Ishikawa (cell line): Measurements from ENCODE around the gene PSMF1.
A peak's percentile ranks its signal among the peaks of the same experiment; 100 is the strongest.

Experiments used
- CEBPB ChIP-seq: IDR thresholded peaks from 2 replicates; pipeline ENCODE4 v1.6.1; 2012
- CREB1 ChIP-seq: IDR thresholded peaks from 2 replicates; pipeline ENCODE4 v1.6.1; 2012; ENCODE audit warnings: low read depth
- EGR1 ChIP-seq: IDR thresholded peaks from 2 replicates; pipeline ENCODE4 v1.6.1; 2012
- EP300 ChIP-seq: IDR thresholded peaks from 2 replicates; pipeline ENCODE4 v1.6.1; 2012; ENCODE audit warnings: borderline replicate concordance
- FOXM1 ChIP-seq: IDR thresholded peaks from 2 replicates; pipeline ENCODE4 v1.6.1; 2012; ENCODE audit warnings: low read depth, borderline replicate concordance
- NFIC ChIP-seq: IDR thresholded peaks from 2 replicates; pipeline ENCODE4 v1.6.1; 2012
- RAD21 ChIP-seq: IDR thresholded peaks from 2 replicates; pipeline ENCODE4 v1.6.1; 2012; ENCODE audit warnings: low read depth
- REST ChIP-seq: IDR thresholded peaks from 2 replicates; pipeline ENCODE4 v1.6.1; 2012; ENCODE audit warnings: low read depth, mild to moderate bottlenecking
- TAF1 ChIP-seq: IDR thresholded peaks from 2 replicates; pipeline ENCODE4 v1.6.1; 2012; ENCODE audit warnings: low read depth, mild to moderate bottlenecking
- TCF12 ChIP-seq: IDR thresholded peaks from 2 replicates; pipeline ENCODE4 v1.6.1; 2012; ENCODE audit warnings: low read depth
- TEAD4 ChIP-seq: IDR thresholded peaks from 2 replicates; pipeline ENCODE4 v1.6.1; 2012
- USF1 ChIP-seq: IDR thresholded peaks from 2 replicates; pipeline ENCODE4 v1.6.1; 2012
- YY1 ChIP-seq: IDR thresholded peaks from 2 replicates; pipeline ENCODE4 v1.6.1; 2012; ENCODE audit warnings: low read depth
- ZBTB7A ChIP-seq: IDR thresholded peaks from 2 replicates; pipeline ENCODE4 v1.6.1; 2012; ENCODE audit warnings: low read depth

The PSMF1 gene

GRCh38 chr20:1166948-1167720 is 48.7 kb downstream of the PSMF1 start:
- TF ChIP-seq FOXM1 = no peak

- TF ChIP-seq TCF12 (no peak), FOXM1 (no peak), USF1 (no peak), YY1 (no peak), ZBTB7A (no peak), CREB1 (no peak), TEAD4 (no peak), RAD21 (no peak)
Measured at GRCh38 chr20:1169224-1169623, 50.8 kb downstream of the PSMF1 start.

- TF ChIP-seq ZBTB7A (no peak), REST (peak; percentile 95)
Measured at GRCh38 chr20:1171461-1172093, 53.2 kb downstream of the PSMF1 start.

GRCh38 chr20:1173698-1174097 is 55.3 kb downstream of the PSMF1 start:
- TF ChIP-seq CEBPB (no peak), NFIC (no peak), REST (0 out of 2 replicates have a peak, but pooled peaks have one; percentile 35)

GRCh38 chr20:1174787-1175186 is 56.4 kb downstream of the PSMF1 start:
- TF ChIP-seq CEBPB (no peak), RAD21 (no peak), EP300 (no peak), TAF1 (no peak), FOXM1 (no peak), ZBTB7A (no peak), YY1 (no peak), TEAD4 (no peak), CREB1 (no peak), USF1 (no peak)

GRCh38 chr20:1177680-1178079 is 59.3 kb downstream of the PSMF1 start:
- TF ChIP-seq TCF12 (no peak), RAD21 (peak; percentile 26; the same call in 1 of the 2 replicates)

- TF ChIP-seq FOXM1 (no peak), CREB1 (no peak), NFIC (no peak), REST (no peak), EGR1 (no peak), YY1 (no peak)
Measured at GRCh38 chr20:1178103-1178502, 59.7 kb downstream of the PSMF1 start.
